Panc1 (cell line): ENCODE results near the gene ZNF202. TPM values are rescaled to one million over a fixed set of nuclear protein-coding genes. Genes with fewer than 3 reads are reported as not detected.

Source experiments
- ATAC-seq: fragments of 200-7000 bp; cut with Tn5 transposase; 2 replicates; pipeline ENCODE4 v1.9.1; 2020; ENCODE audit warnings: mild to moderate bottlenecking, moderate library complexity
- BruUV-seq: library from RNA; stranded (reverse); fragments of 400-500 nt; replicated peaks from 2 replicates; lab custom pipeline; 2021; lab: Mats Ljungman, UMichigan
- CTCF ChIA-PET: fragments of 300-600 bp; sonication (Branson Sonifier 250); formaldehyde crosslinking; loops from one replicate; lab custom pipeline; 2022; ENCODE audit warnings: antibody characterized with exemption; lab: Charles Lee
- POLR2A ChIA-PET: fragments of 300-600 bp; sonication (Branson Sonifier 250); formaldehyde crosslinking; loops from one replicate; lab custom pipeline; 2022; ENCODE audit warnings: antibody characterized with exemption; lab: Charles Lee
- DNase-seq: peaks from one replicate; pipeline ENCODE4 v3.0.0-alpha.2; 2010; ENCODE audit warnings: low read depth, low spot score
- H3K27ac ChIP-seq: 2 replicates; pipeline ENCODE4 v1.5.1; 2011; ENCODE audit warnings: mild to moderate bottlenecking, low read length, inconsistent platforms
- H3K27me3 ChIP-seq: fragments of 200-500 bp; sonication (Bioruptor generic); 2 replicates; pipeline ENCODE4 v1.6.0; 2014; ENCODE audit warnings: low read length, inconsistent platforms; ENCODE audit not compliant: control insufficient read depth, insufficient read depth
- H3K36me3 ChIP-seq: fragments of 200-500 bp; sonication (Bioruptor generic); 2 replicates; pipeline ENCODE4 v1.5.1; 2014; ENCODE audit warnings: inconsistent platforms, mild to moderate bottlenecking, low read length, moderate library complexity; ENCODE audit not compliant: control insufficient read depth, insufficient read depth
- H3K4me1 ChIP-seq: 2 replicates; pipeline ENCODE4 v1.5.1; 2011; ENCODE audit warnings: inconsistent platforms, mild to moderate bottlenecking, low read length, moderate library complexity; ENCODE audit not compliant: control insufficient read depth, insufficient read depth
- H3K4me3 ChIP-seq, 2 experiments: 2 replicates each; pipeline ENCODE4 v1.5.1; 2011 to 2012; ENCODE audit warnings: low read depth in 2 of 2, low read length in 2 of 2, mild to moderate bottlenecking in 2 of 2, inconsistent platforms in 1 of 2, moderate library complexity in 1 of 2
- H3K9me3 ChIP-seq: fragments of 200-500 bp; sonication (Bioruptor generic); 2 replicates; pipeline ENCODE4 v1.5.1; 2014; ENCODE audit warnings: low read depth, mild to moderate bottlenecking, inconsistent platforms, low read length, moderate library complexity; ENCODE audit not compliant: control insufficient read depth, insufficient read depth
- POLR2AphosphoS5 ChIP-seq: IDR thresholded peaks from 2 replicates; pipeline ENCODE4 v1.6.1; 2012; ENCODE audit warnings: mild to moderate bottlenecking, low read depth, low read length, moderate library complexity
- SIN3A ChIP-seq: IDR thresholded peaks from 2 replicates; pipeline ENCODE4 v1.6.1; 2012; ENCODE audit warnings: low read depth, mild to moderate bottlenecking, low read length, moderate library complexity, borderline replicate concordance; ENCODE audit not compliant: insufficient read depth
- TCF7L2 ChIP-seq: IDR thresholded peaks from 2 replicates; pipeline ENCODE4 v1.6.1; 2011; ENCODE audit warnings: mild to moderate bottlenecking, low read depth, low read length, inconsistent platforms
- in situ Hi-C: cut with HindIII; loops from 2 replicates; pipeline ENCODE4 v1.10.0; 2016; ENCODE audit warnings: low sequenced_read_pairs, low pct_unique_long_range_greater_than_20kb
- intact Hi-C: fragments of 100-400 bp; cut with micrococcal nuclease; formaldehyde crosslinking; loops from one replicate; pipeline ENCODE4 v1.10.0; 2022; ENCODE audit not compliant: unreplicated experiment
- total RNA-seq: library from RNA; stranded (reverse); gene quantifications from one replicate; pipeline ENCODE4 v1.2.1, GENCODE V29; 2021; ENCODE audit not compliant: unreplicated experiment
- TF ChIP-seq, protein P1 (sequence below), 2 experiments: IDR thresholded peaks; 2 replicates each; pipeline ENCODE4 v1.6.1; 2011 to 2012; ENCODE audit warnings: low read depth in 2 of 2, control low read depth in 1 of 2, low read length in 1 of 2, mild to moderate bottlenecking in 1 of 2, moderate library complexity in 1 of 2; ENCODE audit not compliant: insufficient read depth in 1 of 2
- TF ChIP-seq, protein P2 (sequence below): fragments of 450-650 bp; IDR thresholded peaks from 2 replicates; pipeline ENCODE4 v1.5.1; 2017; ENCODE audit warnings: mild to moderate bottlenecking

The ZNF202 gene
- total RNA-seq, 1 experiment from 2014 or later: 24.5 TPM

DNA sequence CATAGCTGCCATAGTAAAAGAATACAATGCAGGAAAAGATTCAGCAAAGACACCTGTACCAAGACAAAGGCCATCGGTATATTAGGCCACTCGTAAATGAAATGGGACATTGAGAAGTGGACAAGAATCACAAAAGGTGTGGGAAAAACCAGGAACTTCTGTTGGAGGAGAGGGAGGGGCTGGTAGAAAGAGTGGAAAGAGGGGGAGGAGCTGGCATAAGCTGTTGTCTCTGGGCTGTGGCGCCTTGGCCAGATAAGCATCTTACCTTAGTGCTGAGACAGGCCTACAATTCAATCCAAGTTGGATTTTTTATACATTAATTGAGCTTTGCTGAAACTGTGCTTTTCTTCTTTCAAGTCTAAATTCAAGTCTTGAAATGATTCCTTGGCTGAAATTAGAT, 37.1 kb downstream of the ZNF202 start:
- ATAC-seq: no peak
- H3K4me3 ChIP-seq: no peak overlapping the region
- in situ Hi-C loops: no loop called here
- TF ChIP-seq, protein P1, sequence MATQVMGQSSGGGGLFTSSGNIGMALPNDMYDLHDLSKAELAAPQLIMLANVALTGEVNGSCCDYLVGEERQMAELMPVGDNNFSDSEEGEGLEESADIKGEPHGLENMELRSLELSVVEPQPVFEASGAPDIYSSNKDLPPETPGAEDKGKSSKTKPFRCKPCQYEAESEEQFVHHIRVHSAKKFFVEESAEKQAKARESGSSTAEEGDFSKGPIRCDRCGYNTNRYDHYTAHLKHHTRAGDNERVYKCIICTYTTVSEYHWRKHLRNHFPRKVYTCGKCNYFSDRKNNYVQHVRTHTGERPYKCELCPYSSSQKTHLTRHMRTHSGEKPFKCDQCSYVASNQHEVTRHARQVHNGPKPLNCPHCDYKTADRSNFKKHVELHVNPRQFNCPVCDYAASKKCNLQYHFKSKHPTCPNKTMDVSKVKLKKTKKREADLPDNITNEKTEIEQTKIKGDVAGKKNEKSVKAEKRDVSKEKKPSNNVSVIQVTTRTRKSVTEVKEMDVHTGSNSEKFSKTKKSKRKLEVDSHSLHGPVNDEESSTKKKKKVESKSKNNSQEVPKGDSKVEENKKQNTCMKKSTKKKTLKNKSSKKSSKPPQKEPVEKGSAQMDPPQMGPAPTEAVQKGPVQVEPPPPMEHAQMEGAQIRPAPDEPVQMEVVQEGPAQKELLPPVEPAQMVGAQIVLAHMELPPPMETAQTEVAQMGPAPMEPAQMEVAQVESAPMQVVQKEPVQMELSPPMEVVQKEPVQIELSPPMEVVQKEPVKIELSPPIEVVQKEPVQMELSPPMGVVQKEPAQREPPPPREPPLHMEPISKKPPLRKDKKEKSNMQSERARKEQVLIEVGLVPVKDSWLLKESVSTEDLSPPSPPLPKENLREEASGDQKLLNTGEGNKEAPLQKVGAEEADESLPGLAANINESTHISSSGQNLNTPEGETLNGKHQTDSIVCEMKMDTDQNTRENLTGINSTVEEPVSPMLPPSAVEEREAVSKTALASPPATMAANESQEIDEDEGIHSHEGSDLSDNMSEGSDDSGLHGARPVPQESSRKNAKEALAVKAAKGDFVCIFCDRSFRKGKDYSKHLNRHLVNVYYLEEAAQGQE (IDR thresholded peaks at IDR 0.05; ENCODE audit: insufficient read depth in 1 of 2, low read depth in 2 of 2, low read length in 1 of 2): no peak
- no peak for TF ChIP-seq SIN3A
- DNase-seq: no peak
- H3K27ac ChIP-seq: no peak overlapping the region
- no TSS peak for BruUV-seq
- H3K9me3 ChIP-seq: no peaks in the 10 kb centered on the region
- H3K4me1 ChIP-seq: no peaks in the 10 kb centered on the region
- CTCF ChIA-PET: no interaction called here
- H3K27me3 ChIP-seq: peaks cover 3% of the 10 kb centered on the region; the same call in 1 of the 2 replicates
- intact Hi-C loops: no loop called here
- POLR2A ChIA-PET: no interaction called here
- H3K36me3 ChIP-seq: no peaks in the 10 kb centered on the region

DNA sequence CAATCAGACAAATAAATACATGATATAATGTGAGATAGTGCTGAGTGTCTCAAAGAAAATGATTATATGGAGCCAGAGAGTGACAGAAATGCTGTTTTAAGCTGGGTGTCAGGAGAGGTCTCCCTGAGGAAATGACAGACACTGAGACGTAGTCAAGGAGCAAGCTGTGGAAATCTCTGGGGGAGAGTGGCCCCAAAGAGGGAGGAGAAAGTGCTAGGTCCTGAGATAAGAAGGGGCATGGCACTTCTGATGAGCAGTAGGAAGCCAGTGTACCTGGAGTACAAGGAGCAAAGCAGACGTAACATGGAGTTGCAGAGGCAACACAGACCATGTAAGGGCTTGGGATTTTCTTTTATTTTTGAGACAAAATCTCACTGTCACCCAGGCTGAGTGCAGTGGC, 38.8 kb downstream of the ZNF202 start:
- no peak for DNase-seq
- intact Hi-C loops: no loop called here
- TF ChIP-seq, protein P1 (IDR thresholded peaks at IDR 0.05; ENCODE audit: insufficient read depth in 1 of 2, low read depth in 2 of 2, low read length in 1 of 2): no peak
- TF ChIP-seq POLR2AphosphoS5 (no peak), SIN3A (no peak), TCF7L2 (no peak)
- TF ChIP-seq, protein P2, sequence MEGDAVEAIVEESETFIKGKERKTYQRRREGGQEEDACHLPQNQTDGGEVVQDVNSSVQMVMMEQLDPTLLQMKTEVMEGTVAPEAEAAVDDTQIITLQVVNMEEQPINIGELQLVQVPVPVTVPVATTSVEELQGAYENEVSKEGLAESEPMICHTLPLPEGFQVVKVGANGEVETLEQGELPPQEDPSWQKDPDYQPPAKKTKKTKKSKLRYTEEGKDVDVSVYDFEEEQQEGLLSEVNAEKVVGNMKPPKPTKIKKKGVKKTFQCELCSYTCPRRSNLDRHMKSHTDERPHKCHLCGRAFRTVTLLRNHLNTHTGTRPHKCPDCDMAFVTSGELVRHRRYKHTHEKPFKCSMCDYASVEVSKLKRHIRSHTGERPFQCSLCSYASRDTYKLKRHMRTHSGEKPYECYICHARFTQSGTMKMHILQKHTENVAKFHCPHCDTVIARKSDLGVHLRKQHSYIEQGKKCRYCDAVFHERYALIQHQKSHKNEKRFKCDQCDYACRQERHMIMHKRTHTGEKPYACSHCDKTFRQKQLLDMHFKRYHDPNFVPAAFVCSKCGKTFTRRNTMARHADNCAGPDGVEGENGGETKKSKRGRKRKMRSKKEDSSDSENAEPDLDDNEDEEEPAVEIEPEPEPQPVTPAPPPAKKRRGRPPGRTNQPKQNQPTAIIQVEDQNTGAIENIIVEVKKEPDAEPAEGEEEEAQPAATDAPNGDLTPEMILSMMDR: no peak
- CTCF ChIA-PET: no interaction called here
- no TSS peak for BruUV-seq
- Histone ChIP-seq H3K4me1 (no peaks in the 10 kb centered on the region), H3K27me3 (peaks cover 3% of the 10 kb centered on the region; the same call in 1 of the 2 replicates), H3K27ac (no peak overlapping the region), H3K9me3 (no peaks in the 10 kb centered on the region), H3K36me3 (no peaks in the 10 kb centered on the region), H3K4me3 (no peak overlapping the region)
- POLR2A ChIA-PET: no interaction called here
- ATAC-seq: no peak
- in situ Hi-C loops: no loop called here
